Thyroid gland (tissue), 4 donors: Measurements from ENCODE around the gene ABCA6. TPM values are rescaled to one million over a fixed set of nuclear protein-coding genes. Genes with fewer than 3 reads are reported as not detected.
"Not testable (repeated sequence)": the region's sequence is repeated elsewhere in the genome, so short reads cannot be mapped to it uniquely, and the experiment has no call there.

Experiments used
- DNase-seq, 2 donors: peaks; one replicate each; pipeline ENCODE4 v3.0.0-alpha.2; 2019
- H3K27ac ChIP-seq, 3 donors: fragments of 200-600 bp; sonication (generic); 1 replicate in 2 of 3; 2 replicates in 1 of 3; pipeline ENCODE4 v1.5.1; 2016 to 2019; ENCODE audit warnings: mild to moderate bottlenecking in 1 of 3, moderate library complexity in 1 of 3
- H3K27me3 ChIP-seq: fragments of 200-600 bp; sonication (generic); one replicate; pipeline ENCODE4 v1.5.1; 2019
- H3K36me3 ChIP-seq, 2 donors: fragments of 200-600 bp; sonication (generic); one replicate each; pipeline ENCODE4 v1.5.1; 2016 to 2019
- H3K4me1 ChIP-seq, 2 donors: fragments of 200-600 bp; sonication (generic); one replicate each; pipeline ENCODE4 v1.5.1; 2017 to 2019
- H3K4me3 ChIP-seq, 3 donors: fragments of 200-600 bp; sonication (generic); replicated peaks in 1 of 3; 1 replicate in 2 of 3; 2 replicates in 1 of 3; pipeline ENCODE4 v1.5.1; 2016; ENCODE audit warnings: mild to moderate bottlenecking in 1 of 3
- H3K9me3 ChIP-seq: fragments of 200-600 bp; sonication (generic); one replicate; pipeline ENCODE4 v1.5.1; 2017
- POLR2A ChIP-seq, 2 donors: fragments of 450-650 bp; IDR thresholded peaks; one replicate each; pipeline ENCODE4 v1.6.1; 2017; ENCODE audit warnings: antibody characterized with exemption in 2 of 2, mild to moderate bottlenecking in 2 of 2, moderate library complexity in 1 of 2
- WGBS, 2 donors: methylation state at CpG; one replicate each; pipeline ENCODE4 v1.1.5; 2017; 5-methylcytosine and 5-hydroxymethylcytosine counted together
- intact Hi-C: fragments of 100-400 bp; cut with DNase I; formaldehyde crosslinking; loops from one replicate; pipeline ENCODE4 v1.15.1; 2023
- total RNA-seq, 4 donors: library from RNA; depleted of rRNA; stranded (reverse); fragments of >200 nt; gene quantifications; one replicate each; pipeline ENCODE4 v1.2.3, GENCODE V29; 2016
- TF ChIP-seq, protein P1 (sequence below), 6 experiments: fragments of 200-600 bp in 3 of 6; fragments of 450-650 bp in 3 of 6; sonication (generic) in 3 of 6; IDR thresholded peaks; one replicate each; pipeline ENCODE4 v1.5.1; 2016 to 2019; ENCODE audit warnings: antibody characterized with exemption in 6 of 6, mild to moderate bottlenecking in 2 of 6, inconsistent platforms in 1 of 6, moderate library complexity in 1 of 6

The ABCA6 gene
- total RNA-seq, 4 donors from 2014 or later: 24.3 to 101 (median 64.2) TPM

DNA sequence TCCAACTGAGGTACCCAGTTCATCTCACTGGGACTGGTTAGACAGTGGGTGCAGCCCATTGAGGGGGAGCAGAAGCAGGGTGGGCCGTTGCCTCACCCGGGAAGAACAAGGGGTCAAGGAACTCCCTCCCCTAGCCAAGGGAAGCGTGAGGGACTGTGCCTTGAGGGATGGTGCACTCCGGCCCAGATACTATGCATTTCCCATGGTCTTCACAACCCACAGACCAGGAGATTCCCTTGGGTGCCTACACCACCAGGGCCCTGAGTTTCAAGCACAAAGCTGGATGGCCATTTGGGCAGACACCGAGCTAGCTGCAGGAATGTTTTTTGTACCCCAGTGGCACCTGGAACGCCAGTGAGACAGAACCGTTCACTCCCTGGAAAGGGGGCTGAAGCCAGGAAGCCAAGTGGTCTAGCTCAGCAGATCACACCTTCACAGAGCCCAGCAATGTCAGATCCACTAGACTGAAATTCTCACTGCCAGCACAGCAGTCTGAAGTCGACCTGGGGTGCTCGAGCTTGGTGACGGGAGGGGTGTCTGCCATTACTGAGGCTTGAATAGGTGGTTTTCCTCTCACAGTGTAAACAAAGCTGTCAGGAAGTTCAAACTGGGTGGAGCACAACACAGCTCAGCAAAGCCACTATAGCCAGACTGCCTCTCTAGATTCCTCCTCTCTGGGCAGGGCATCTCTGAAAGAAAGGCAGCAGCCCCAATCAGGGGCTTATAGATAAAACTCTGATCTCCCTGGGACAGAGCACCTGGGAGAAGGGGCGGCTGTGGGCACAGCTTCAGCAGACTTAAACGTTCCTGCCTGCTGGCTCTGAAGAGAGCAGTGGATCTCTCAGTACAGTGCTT lies 71.1 kb downstream of the ABCA6 start:
- H3K4me1 ChIP-seq, H3K4me3 ChIP-seq, H3K9me3 ChIP-seq, H3K27ac ChIP-seq, intact Hi-C loops, DNase-seq, H3K36me3 ChIP-seq, H3K27me3 ChIP-seq: not testable (repeated sequence)
- WGBS, 2 donors: 54 to 62% methylated on average over 11 to 12 of the region's 12 CpGs

DNA sequence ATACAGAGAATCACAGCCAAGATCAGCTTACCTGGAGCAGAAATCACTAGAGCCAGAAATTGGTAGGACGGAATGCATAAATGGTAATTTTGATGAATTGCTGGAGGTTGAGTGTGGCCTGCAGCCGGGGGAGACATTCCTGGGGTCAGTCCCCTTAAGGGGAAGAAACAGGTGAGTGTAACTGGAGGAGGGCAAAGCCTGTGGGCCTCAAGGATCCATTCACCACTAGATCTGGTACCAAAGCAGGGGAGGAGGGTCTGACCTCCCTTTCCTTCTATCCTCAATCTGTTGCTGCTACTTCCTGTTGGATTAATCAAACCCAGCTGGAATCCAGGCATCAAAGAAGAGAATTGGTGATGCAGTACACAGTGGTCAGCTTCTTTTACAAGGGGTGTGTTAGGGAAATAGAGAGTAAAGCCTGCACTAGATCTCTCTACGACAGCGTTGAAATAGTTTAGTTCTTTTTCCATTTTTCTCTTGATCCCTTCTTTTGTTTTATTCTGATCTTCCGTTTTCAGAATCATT lies 72.4 kb downstream of the ABCA6 start:
- Histone ChIP-seq H3K4me1 (peaks cover 0 to 4% of the 10 kb centered on the region in 2 donors), H3K27ac (no peak overlapping the region), H3K9me3 (no peaks in the 10 kb centered on the region), H3K27me3 (no peaks in the 10 kb centered on the region), H3K36me3 (no peaks in the 10 kb centered on the region), H3K4me3 (no peak overlapping the region)
- 90 to 96% methylated on average over 5 of the region's 5 CpGs for WGBS, 2 donors
- DNase-seq: no peak
- TF ChIP-seq POLR2A (IDR thresholded peaks at IDR 0.05): no peak
- TF ChIP-seq, protein P1, sequence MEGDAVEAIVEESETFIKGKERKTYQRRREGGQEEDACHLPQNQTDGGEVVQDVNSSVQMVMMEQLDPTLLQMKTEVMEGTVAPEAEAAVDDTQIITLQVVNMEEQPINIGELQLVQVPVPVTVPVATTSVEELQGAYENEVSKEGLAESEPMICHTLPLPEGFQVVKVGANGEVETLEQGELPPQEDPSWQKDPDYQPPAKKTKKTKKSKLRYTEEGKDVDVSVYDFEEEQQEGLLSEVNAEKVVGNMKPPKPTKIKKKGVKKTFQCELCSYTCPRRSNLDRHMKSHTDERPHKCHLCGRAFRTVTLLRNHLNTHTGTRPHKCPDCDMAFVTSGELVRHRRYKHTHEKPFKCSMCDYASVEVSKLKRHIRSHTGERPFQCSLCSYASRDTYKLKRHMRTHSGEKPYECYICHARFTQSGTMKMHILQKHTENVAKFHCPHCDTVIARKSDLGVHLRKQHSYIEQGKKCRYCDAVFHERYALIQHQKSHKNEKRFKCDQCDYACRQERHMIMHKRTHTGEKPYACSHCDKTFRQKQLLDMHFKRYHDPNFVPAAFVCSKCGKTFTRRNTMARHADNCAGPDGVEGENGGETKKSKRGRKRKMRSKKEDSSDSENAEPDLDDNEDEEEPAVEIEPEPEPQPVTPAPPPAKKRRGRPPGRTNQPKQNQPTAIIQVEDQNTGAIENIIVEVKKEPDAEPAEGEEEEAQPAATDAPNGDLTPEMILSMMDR (IDR thresholded peaks at IDR 0.05): no peak
- intact Hi-C loops: no loop called here

DNA sequence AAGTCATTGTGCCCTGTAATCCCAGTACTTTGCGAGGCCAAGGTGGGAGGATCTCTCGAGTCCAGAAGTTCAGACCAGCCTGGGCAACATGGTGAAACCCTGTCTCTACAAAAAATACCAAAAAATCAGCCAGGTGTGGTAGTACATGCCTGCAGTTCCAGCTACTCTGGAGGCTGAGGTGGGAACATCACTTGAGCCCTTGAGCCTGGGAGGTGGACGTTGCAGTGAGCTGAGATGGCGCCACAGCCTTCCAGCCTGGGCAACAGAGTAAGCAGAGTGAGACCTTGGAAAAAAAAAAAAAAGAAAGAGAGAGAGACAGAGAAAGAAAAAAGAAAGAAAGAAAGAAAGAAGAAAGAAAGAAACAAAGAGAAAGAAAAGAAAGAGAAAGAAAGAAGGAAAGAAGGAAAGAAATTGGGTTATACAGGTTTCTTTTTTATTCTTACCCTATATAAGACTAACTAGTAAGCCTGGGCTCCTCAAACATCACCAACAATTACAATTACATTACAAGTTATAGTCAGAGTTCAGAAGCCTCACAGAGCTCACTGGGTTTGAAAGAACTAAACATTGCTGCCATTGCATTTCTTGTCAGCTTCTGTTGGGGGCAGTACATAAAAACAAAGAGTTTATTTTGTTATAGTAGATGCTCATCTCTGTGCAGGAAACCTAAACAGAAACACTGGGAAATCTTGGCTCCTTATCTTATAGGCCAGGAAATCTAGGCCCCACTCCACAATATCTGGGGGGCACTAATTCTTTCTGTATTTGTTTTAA lies 74.2 kb downstream of the ABCA6 start:
- WGBS, 2 donors: 89 to 90% methylated on average over 4 of the region's 4 CpGs
- DNase-seq: no peak
- H3K4me3 ChIP-seq: no peak overlapping the region
- intact Hi-C loops: no loop called here
- TF ChIP-seq, protein P1 (IDR thresholded peaks at IDR 0.05): no peak
- no peak for TF ChIP-seq POLR2A (IDR thresholded peaks at IDR 0.05)
- no peaks in the 10 kb centered on the region for H3K27me3 ChIP-seq
- H3K4me1 ChIP-seq: peaks cover 0 to 4% of the 10 kb centered on the region in 2 donors
- H3K36me3 ChIP-seq: no peaks in the 10 kb centered on the region
- H3K9me3 ChIP-seq: no peaks in the 10 kb centered on the region
- H3K27ac ChIP-seq: no peak overlapping the region

DNA sequence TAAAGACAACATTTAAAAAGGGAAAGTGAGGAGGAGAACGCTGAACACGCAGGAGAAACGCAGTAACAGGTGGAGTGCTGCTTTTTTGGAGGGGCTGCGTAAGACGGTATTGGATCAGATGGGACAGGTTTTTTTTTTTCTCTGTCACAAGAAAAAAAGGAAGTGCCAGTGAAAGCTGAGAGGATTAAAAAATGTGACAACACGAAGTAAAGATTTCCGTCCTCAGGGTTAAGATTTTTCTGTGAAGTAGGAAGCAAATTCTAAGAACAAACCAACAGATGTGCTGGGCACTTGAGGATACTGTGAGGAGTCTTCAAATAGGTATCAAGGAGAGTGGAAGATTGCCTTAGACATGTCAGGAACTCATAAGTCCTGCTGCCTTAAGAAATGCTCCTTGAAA lies 75.2 kb downstream of the ABCA6 start:
- WGBS, 2 donors: 77 to 83% methylated on average over 7 of the region's 7 CpGs
- no peak for DNase-seq
- no peak overlapping the region for H3K27ac ChIP-seq
- no peaks in the 10 kb centered on the region for H3K9me3 ChIP-seq
- no peaks in the 10 kb centered on the region for H3K36me3 ChIP-seq
- H3K4me1 ChIP-seq: peaks cover 0 to 4% of the 10 kb centered on the region in 2 donors
- no peaks in the 10 kb centered on the region for H3K27me3 ChIP-seq
- no peak for TF ChIP-seq POLR2A (IDR thresholded peaks at IDR 0.05)
- TF ChIP-seq, protein P1 (IDR thresholded peaks at IDR 0.05): no peak
- H3K4me3 ChIP-seq: no peak overlapping the region
- intact Hi-C loops: no loop called here

DNA sequence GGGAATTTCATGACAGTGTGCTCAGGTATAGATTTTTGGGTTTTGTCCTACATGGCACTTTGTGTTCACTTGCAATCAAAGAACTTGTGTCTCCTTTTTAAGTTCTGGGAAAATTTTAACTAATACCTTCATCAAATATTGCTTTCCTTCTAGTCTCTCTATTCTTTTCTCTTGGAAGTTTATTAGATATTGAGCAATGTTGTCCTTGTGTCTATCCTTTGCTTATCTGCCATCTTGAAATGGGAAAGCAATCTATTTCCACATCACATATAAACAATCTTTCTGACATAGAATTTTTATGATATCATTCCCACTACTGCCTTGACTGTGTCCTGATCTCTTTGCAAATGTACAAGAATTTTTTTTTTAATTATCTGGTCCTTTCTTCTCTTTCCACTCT lies 76.6 kb downstream of the ABCA6 start:
- TF ChIP-seq POLR2A (IDR thresholded peaks at IDR 0.05): no peak
- TF ChIP-seq, protein P1 (IDR thresholded peaks at IDR 0.05): no peak
- peaks cover 0 to 11% of the 10 kb centered on the region in 2 donors for H3K4me1 ChIP-seq
- intact Hi-C loops: no loop called here
- no peaks in the 10 kb centered on the region for H3K9me3 ChIP-seq
- no peaks in the 10 kb centered on the region for H3K36me3 ChIP-seq
- H3K27ac ChIP-seq: no peak overlapping the region
- no peak for DNase-seq
- H3K27me3 ChIP-seq: no peaks in the 10 kb centered on the region
- no peak overlapping the region for H3K4me3 ChIP-seq
